Osteocyte (in vitro differentiated cells): ENCODE data around the gene NHERF2. TPM values are rescaled to one million over a fixed set of nuclear protein-coding genes. Genes with fewer than 3 reads are reported as not detected.

ENCODE experiments used
- DNase-seq: peaks from one replicate; pipeline ENCODE4 v3.0.0; 2021; ENCODE audit warnings: mixed read lengths; ENCODE audit not compliant: unreplicated experiment; ENCODE audit errors: extremely low spot score
- H3K27ac Mint-ChIP-seq: one replicate; pipeline ENCODE4 v1.8.0; 2021; ENCODE audit warnings: mild to moderate bottlenecking, mixed read lengths; ENCODE audit not compliant: unreplicated experiment
- H3K27me3 Mint-ChIP-seq: one replicate; pipeline ENCODE4 v1.8.0; 2021; ENCODE audit warnings: mixed read lengths; ENCODE audit not compliant: unreplicated experiment
- H3K36me3 Mint-ChIP-seq: one replicate; pipeline ENCODE4 v1.8.0; 2021; ENCODE audit warnings: mixed read lengths; ENCODE audit not compliant: unreplicated experiment
- H3K4me1 Mint-ChIP-seq: one replicate; pipeline ENCODE4 v1.8.0; 2021; ENCODE audit warnings: mixed read lengths; ENCODE audit not compliant: unreplicated experiment
- H3K4me3 Mint-ChIP-seq: one replicate; pipeline ENCODE4 v1.8.0; 2021; ENCODE audit warnings: mild to moderate bottlenecking, moderate library complexity, mixed read lengths; ENCODE audit not compliant: unreplicated experiment
- H3K9me3 Mint-ChIP-seq: one replicate; pipeline ENCODE4 v1.8.0; 2021; ENCODE audit warnings: mixed read lengths; ENCODE audit not compliant: unreplicated experiment
- total RNA-seq: library from RNA; stranded (reverse); gene quantifications from 2 replicates; pipeline ENCODE4 v1.2.1, GENCODE V29; 2021
- TF ChIP-seq, protein P1 (sequence below): fragments of 200-600 bp; sonication (generic); IDR thresholded peaks from 2 replicates; pipeline ENCODE4 v1.5.0; 2021; ENCODE audit warnings: antibody characterized with exemption, mild to moderate bottlenecking, moderate library complexity

NHERF2 gene
- total RNA-seq, 1 donor from 2014 or later: 146 TPM

DNA sequence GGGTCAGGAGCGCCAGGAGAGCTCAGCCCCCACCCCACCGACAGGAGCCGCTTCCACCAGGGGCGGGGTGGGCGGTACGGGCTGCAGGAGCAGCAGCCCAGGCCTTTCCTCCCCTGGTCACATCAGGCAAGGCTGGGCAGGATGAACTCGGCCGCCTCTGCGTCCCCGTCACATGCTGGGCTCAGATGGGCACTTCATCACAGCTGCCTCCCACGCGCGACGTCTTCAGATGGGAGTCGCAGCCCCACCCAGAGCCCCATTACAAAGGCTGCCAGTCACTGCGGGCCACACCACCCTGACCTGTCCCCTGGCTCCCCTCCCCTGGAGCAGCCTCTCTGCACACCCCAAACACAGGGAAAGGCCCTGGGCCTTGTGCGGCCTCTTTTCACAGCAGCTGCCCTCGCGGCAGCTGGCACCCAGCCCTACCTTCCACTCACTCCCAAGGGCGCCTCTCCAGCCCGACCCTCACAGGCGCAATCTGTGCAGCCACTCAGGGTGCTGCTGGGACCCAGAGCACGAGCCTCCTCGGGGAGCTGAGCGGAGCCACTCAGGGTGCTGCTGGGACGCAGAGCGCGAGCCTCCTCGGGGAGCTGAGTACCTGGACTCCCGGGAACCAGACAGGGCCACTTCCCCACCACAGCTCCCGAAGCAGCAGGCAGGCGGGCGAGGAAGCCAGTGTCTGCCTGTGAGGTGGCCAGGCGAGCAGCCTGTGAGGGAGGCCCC is 21.7 kb upstream of the NHERF2 start:
- peaks cover 36% of the 10 kb centered on the region for H3K4me1 Mint-ChIP-seq

DNA sequence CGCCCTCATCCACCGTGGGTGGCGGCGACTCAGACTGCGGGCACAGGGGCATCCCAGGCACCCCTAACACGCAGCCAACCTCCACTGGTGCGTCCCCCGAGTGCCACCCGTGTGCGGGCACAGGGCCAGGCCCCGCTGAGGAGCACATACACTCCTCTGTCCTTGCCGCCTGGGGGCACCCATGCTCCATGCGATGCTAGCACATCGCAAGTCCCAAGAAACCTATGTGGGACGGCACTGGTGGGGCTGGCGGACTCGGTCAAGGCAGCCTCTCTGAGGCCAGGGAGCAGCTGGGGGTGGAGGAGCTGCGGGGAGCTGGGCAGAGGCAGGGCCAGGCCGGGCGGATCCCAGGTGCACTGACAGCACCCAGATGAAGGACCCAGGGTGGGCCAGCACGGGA is 21.1 kb upstream of the NHERF2 start:
- Mint-ChIP-seq H3K4me1 (peaks cover 42% of the 10 kb centered on the region), H3K27ac (no peak overlapping the region), H3K27me3 (no peaks in the 10 kb centered on the region), H3K9me3 (no peaks in the 10 kb centered on the region), H3K36me3 (peaks cover 9% of the 10 kb centered on the region), H3K4me3 (no peak overlapping the region)
- no peak for DNase-seq
- TF ChIP-seq, protein P1, sequence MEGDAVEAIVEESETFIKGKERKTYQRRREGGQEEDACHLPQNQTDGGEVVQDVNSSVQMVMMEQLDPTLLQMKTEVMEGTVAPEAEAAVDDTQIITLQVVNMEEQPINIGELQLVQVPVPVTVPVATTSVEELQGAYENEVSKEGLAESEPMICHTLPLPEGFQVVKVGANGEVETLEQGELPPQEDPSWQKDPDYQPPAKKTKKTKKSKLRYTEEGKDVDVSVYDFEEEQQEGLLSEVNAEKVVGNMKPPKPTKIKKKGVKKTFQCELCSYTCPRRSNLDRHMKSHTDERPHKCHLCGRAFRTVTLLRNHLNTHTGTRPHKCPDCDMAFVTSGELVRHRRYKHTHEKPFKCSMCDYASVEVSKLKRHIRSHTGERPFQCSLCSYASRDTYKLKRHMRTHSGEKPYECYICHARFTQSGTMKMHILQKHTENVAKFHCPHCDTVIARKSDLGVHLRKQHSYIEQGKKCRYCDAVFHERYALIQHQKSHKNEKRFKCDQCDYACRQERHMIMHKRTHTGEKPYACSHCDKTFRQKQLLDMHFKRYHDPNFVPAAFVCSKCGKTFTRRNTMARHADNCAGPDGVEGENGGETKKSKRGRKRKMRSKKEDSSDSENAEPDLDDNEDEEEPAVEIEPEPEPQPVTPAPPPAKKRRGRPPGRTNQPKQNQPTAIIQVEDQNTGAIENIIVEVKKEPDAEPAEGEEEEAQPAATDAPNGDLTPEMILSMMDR: no peak

More for the DNA sequence above, 21.7 kb upstream of the NHERF2 start:
- no peak overlapping the region for H3K4me3 Mint-ChIP-seq
- H3K9me3 Mint-ChIP-seq: no peaks in the 10 kb centered on the region
- peak overlapping the region; percentile 31 for H3K27ac Mint-ChIP-seq
- TF ChIP-seq, protein P1: no peak
- DNase-seq: no peak
- H3K27me3 Mint-ChIP-seq: no peaks in the 10 kb centered on the region
- peaks cover 9% of the 10 kb centered on the region for H3K36me3 Mint-ChIP-seq

DNA sequence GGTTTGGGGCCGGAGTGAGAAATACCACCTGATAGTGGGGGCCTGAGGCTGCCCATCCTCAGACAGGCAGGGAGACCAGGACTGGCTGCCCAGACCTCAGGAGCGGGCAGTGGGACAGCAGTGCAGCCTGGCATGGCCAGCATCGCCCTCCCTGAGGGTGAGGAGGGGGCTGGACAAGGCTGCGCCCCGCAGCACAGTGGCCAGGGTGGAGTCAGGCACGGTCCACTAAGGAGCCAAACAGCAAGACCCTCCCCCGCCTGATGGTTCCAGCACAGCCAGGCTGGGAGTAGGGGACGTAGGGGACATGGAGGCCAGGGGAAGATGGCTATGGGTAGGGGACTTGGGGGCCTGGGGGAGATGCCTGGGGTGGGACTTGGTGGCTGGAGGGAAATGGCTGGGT is 20.4 kb upstream of the NHERF2 start:
- Mint-ChIP-seq H3K4me1 (peaks cover 42% of the 10 kb centered on the region), H3K4me3 (peak overlapping the region; percentile 6), H3K27me3 (no peaks in the 10 kb centered on the region), H3K36me3 (peaks cover 5% of the 10 kb centered on the region), H3K27ac (peak overlapping the region; percentile 54), H3K9me3 (no peaks in the 10 kb centered on the region)
- TF ChIP-seq, protein P1: no peak
- DNase-seq: no peak

DNA sequence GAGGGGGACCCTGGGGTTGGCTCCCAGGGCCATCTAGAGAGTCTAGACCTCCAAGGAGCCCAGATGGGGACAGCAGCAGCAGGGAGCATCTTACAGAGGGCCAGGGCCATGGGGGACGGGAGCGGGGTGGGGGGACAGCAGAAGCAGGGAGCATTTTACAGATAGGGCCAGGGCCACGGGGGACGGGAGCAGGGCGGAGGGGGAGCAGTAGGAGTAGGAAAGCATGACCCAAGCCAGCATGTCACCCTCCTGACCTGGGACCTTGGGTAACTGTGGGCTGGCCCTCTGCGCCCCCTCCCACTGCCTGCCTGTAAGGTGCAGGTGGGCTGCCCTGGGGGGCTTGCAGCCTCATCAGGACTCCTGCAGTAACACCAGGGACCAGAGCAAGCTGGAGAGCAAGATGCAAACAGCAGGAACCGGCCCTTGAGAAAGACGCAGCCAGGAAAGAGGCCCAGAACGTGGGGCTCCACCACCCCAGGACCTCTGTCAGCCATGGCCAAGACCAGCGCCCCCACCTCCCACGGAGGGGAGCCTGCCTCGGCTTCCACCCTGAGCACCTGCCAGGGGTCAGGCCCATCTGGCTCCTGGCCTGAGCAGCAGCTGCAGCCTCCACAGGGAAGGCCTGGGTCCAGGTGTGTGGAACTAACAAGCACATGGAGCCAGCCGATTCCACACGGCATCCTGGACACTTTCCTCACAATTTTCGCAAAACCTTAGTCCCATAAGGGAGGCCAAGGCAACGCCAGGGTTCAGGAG is 19.4 kb upstream of the NHERF2 start:
- Mint-ChIP-seq H3K27ac (peak overlapping the region; percentile 73), H3K4me1 (peaks cover 42% of the 10 kb centered on the region), H3K27me3 (no peaks in the 10 kb centered on the region), H3K4me3 (peak overlapping the region; percentile 75), H3K36me3 (peaks cover 3% of the 10 kb centered on the region), H3K9me3 (no peaks in the 10 kb centered on the region)
- DNase-seq: no peak
- TF ChIP-seq, protein P1: no peak

DNA sequence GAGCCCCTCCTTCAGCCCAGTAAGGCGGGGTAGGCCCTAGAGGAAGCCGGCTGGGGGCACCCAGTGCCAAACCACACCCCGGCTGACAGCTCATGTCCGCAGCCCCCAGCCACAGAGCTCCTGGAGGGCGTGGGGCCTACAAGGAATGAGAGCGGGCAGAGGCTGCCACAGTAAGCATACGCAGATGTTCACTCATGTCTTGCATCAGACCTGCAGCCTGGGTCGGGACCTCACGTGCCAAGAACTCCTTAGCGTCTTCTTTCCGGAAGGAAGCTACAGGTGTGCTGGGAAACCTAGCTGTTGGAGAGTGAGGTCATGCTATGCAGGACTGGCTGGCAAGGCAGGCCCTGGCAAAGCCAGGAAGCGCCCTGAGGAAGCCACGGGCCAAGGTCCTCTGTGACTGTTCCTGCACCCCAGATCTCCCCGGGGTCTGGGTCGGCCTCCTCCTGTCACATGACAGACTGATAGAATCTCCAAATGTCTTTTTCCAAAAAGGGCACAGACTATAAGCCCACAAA is 18.6 kb upstream of the NHERF2 start:
- H3K4me3 Mint-ChIP-seq: peak overlapping the region; percentile 75
- H3K4me1 Mint-ChIP-seq: peaks cover 42% of the 10 kb centered on the region
- TF ChIP-seq, protein P1: no peak
- H3K9me3 Mint-ChIP-seq: no peaks in the 10 kb centered on the region
- no peak for DNase-seq
- peak overlapping the region; percentile 73 for H3K27ac Mint-ChIP-seq
- no peaks in the 10 kb centered on the region for H3K36me3 Mint-ChIP-seq
- no peaks in the 10 kb centered on the region for H3K27me3 Mint-ChIP-seq
